ENCODE measurements around the gene MSTO1.
"Not testable (repeated sequence)": the region's sequence is repeated elsewhere in the genome, so short reads cannot be mapped to it uniquely, and the experiment has no call there.

The MSTO1 gene

GRCh38 chr1:155609515-155610256, at the start of gene MSTO1:
Gene MSTO1, plus strand, starts transcription at chr1:155610218. Its CDS starts 31 bp downstream, at chr1:155610249.
- in situ Hi-C loops (cut with HindIII; ENCODE audit: low sequenced_read_pairs), result no loop called here

GRCh38 chr1:155561779-155562580, 48.0 kb upstream of the MSTO1 start:
- in situ Hi-C loops (cut with HindIII; ENCODE audit: low sequenced_read_pairs), result not testable (repeated sequence)

- in situ Hi-C loops (cut with HindIII; ENCODE audit: low sequenced_read_pairs), result no loop called here
Measured at GRCh38 chr1:155562581-155563376, 47.2 kb upstream of the MSTO1 start, which contains the start of gene ASH1L. Gene ASH1L, minus strand, starts transcription at chr1:155562803. Its CDS starts 41,284 bp downstream, at chr1:155521519.

- in situ Hi-C loops (cut with HindIII; ENCODE audit: low sequenced_read_pairs), result not testable (repeated sequence)
Measured at GRCh38 chr1:155563377-155564022, 46.5 kb upstream of the MSTO1 start.

- in situ Hi-C loops (cut with HindIII; ENCODE audit: low sequenced_read_pairs), result no loop called here
Measured at GRCh38 chr1:155569988-155570592, 39.9 kb upstream of the MSTO1 start.

GRCh38 chr1:155570593-155570990, 39.4 kb upstream of the MSTO1 start:
- in situ Hi-C loops (cut with HindIII; ENCODE audit: low sequenced_read_pairs), result no loop called here

GRCh38 chr1:155574077-155574476, 35.9 kb upstream of the MSTO1 start:
- in situ Hi-C loops (cut with HindIII; ENCODE audit: low sequenced_read_pairs), result no loop called here

- in situ Hi-C loops (cut with HindIII; ENCODE audit: low sequenced_read_pairs), result not testable (repeated sequence)
Measured at GRCh38 chr1:155575608-155576007, 34.4 kb upstream of the MSTO1 start.

GRCh38 chr1:155583846-155584245, 26.2 kb upstream of the MSTO1 start:
- in situ Hi-C loops (cut with HindIII; ENCODE audit: low sequenced_read_pairs), result not testable (repeated sequence)

- in situ Hi-C loops (cut with HindIII; ENCODE audit: low sequenced_read_pairs), result not testable (repeated sequence)
Measured at GRCh38 chr1:155589282-155589681, 20.7 kb upstream of the MSTO1 start.

GRCh38 chr1:155590516-155591247, 19.3 kb upstream of the MSTO1 start:
- in situ Hi-C loops (cut with HindIII; ENCODE audit: low sequenced_read_pairs), result not testable (repeated sequence)

GRCh38 chr1:155591770-155592169, 18.2 kb upstream of the MSTO1 start:
- in situ Hi-C loops (cut with HindIII; ENCODE audit: low sequenced_read_pairs), result no loop called here

- in situ Hi-C loops (cut with HindIII; ENCODE audit: low sequenced_read_pairs), result not testable (repeated sequence)
Measured at GRCh38 chr1:155595877-155596474, 14.0 kb upstream of the MSTO1 start.

- in situ Hi-C loops (cut with HindIII; ENCODE audit: low sequenced_read_pairs), result no loop called here
Measured at GRCh38 chr1:155596864-155597263, 13.2 kb upstream of the MSTO1 start.

- in situ Hi-C loops (cut with HindIII; ENCODE audit: low sequenced_read_pairs), result no loop called here
Measured at GRCh38 chr1:155598842-155599331, 11.1 kb upstream of the MSTO1 start.

- in situ Hi-C loops (cut with HindIII; ENCODE audit: low sequenced_read_pairs), result not testable (repeated sequence)
Measured at GRCh38 chr1:155599828-155600572, 10.0 kb upstream of the MSTO1 start.

- in situ Hi-C loops (cut with HindIII; ENCODE audit: low sequenced_read_pairs), result no loop called here
Measured at GRCh38 chr1:155607708-155608107, 2.3 kb upstream of the MSTO1 start.

GRCh38 chr1:155608888-155609225, 1.2 kb upstream of the MSTO1 start:
- in situ Hi-C loops (cut with HindIII; ENCODE audit: low sequenced_read_pairs), result no loop called here
